Sigmoid colon (tissue), 7 donors: ENCODE results near the gene TEDC1. TPM values are rescaled to one million over a fixed set of nuclear protein-coding genes. Genes with fewer than 3 reads are reported as not detected.

Experiments
- DNase-seq: peaks from one replicate; pipeline ENCODE4 v3.0.0-alpha.2; 2019
- H3K27ac ChIP-seq, 4 donors: fragments of 200-600 bp; sonication (generic); one replicate each; pipeline ENCODE4 v1.5.1; 2016 to 2019; ENCODE audit warnings: mild to moderate bottlenecking in 1 of 4
- H3K27me3 ChIP-seq, 3 donors: fragments of 200-600 bp; sonication (generic); one replicate each; pipeline ENCODE4 v1.5.1; 2019; ENCODE audit warnings: mild to moderate bottlenecking in 1 of 3
- H3K36me3 ChIP-seq, 4 donors: fragments of 200-600 bp; sonication (generic); one replicate each; pipeline ENCODE4 v1.5.1; 2016 to 2019
- H3K4me1 ChIP-seq, 4 donors: fragments of 200-600 bp; sonication (generic); one replicate each; pipeline ENCODE4 v1.5.1; 2017 to 2019
- H3K4me3 ChIP-seq, 4 donors: fragments of 200-600 bp; sonication (generic); one replicate each; pipeline ENCODE4 v1.5.1; 2017 to 2019; ENCODE audit warnings: mild to moderate bottlenecking in 2 of 4, moderate library complexity in 1 of 4
- H3K9me3 ChIP-seq, 4 donors: fragments of 200-600 bp in 3 of 4; sonication (generic) in 3 of 4; one replicate each; pipeline versions ENCODE4 v1.5.1 to v1.6.1; 2013 to 2019
- CTCF ChIP-seq, 4 experiments: fragments of 450-650 bp in 3 of 4; fragments of 200-600 bp in 1 of 4; IDR thresholded peaks; one replicate each; pipeline ENCODE4 v1.5.1; 2016 to 2019; ENCODE audit warnings: antibody characterized with exemption in 4 of 4, mild to moderate bottlenecking in 3 of 4, moderate library complexity in 2 of 4
- EP300 ChIP-seq, 4 donors: sonication (generic); formaldehyde crosslinking; IDR thresholded peaks; one replicate each; pipeline ENCODE4 v1.6.1; 2017; ENCODE audit warnings: antibody characterized with exemption in 4 of 4
- POLR2A ChIP-seq, 2 donors: fragments of 450-650 bp; IDR thresholded peaks; one replicate each; pipeline ENCODE4 v1.6.1; 2016; ENCODE audit warnings: antibody characterized with exemption in 2 of 2, mild to moderate bottlenecking in 2 of 2, moderate library complexity in 2 of 2
- POLR2AphosphoS5 ChIP-seq, 4 donors: sonication (generic); formaldehyde crosslinking; IDR thresholded peaks; one replicate each; pipeline ENCODE4 v1.6.1; 2017; ENCODE audit warnings: antibody characterized with exemption in 4 of 4
- WGBS, 2 donors: extraction: QIAGEN DNeasy Blood & Tissue Kit; methylation state at CpG; one replicate each; pipeline ENCODE4 v1.1.7; 2013; 5-methylcytosine and 5-hydroxymethylcytosine counted together
- intact Hi-C: fragments of 100-400 bp; cut with DNase I; formaldehyde crosslinking; loops from one replicate; pipeline ENCODE4 v1.15.1; 2023
- polyA plus RNA-seq, 3 donors: library from polyadenylated mRNA; stranded (reverse); fragments of 200-250 nt; gene quantifications; one replicate each; pipeline ENCODE4 v1.2.3, GENCODE V29; 2013
- total RNA-seq, 4 donors: library from RNA; depleted of rRNA; stranded (reverse); fragments of >200 nt; gene quantifications; one replicate each; pipeline ENCODE4 v1.1.0, GENCODE V29; 2016
- donor health status: healthy with polysubstance abuse.
- donor health status: Bipolar disorder and iron deficiency.
- donor health status: healthy.

Gene TEDC1
- total and polyA plus RNA-seq, 7 donors = 0.16 to 36.0 (median 5.2) TPM

GRCh38 chr14:105505101-105505500 lies 14.1 kb downstream of the TEDC1 start:
- Histone ChIP-seq H3K4me1 (no peaks in the 10 kb centered on the region), H3K27me3 (peaks cover 0 to 15% (median 0%) of the 10 kb centered on the region in 3 donors), H3K36me3 (no peaks in the 10 kb centered on the region), H3K9me3 (no peaks in the 10 kb centered on the region), H3K4me3 (no peak overlapping the region), H3K27ac (no peak overlapping the region)
- TF ChIP-seq POLR2A (IDR thresholded peaks at IDR 0.05) = no peak
- TF ChIP-seq CTCF (IDR thresholded peaks at IDR 0.05) = no peak
- no peak for TF ChIP-seq EP300 (IDR thresholded peaks at IDR 0.05)
- TF ChIP-seq POLR2AphosphoS5 (IDR thresholded peaks at IDR 0.05) = no peak
- intact Hi-C loops = no loop called here
- DNase-seq = peak; percentile 42
- 92 to 93% methylated on average over 16 of the region's 16 CpGs for WGBS, 2 donors

GRCh38 chr14:105507247-105507646 lies 16.2 kb downstream of the TEDC1 start:
- H3K4me1 ChIP-seq = no peaks in the 10 kb centered on the region
- intact Hi-C loops = no loop called here
- TF ChIP-seq EP300 (IDR thresholded peaks at IDR 0.05) (no peak), CTCF (IDR thresholded peaks at IDR 0.05) (no peak), POLR2A (IDR thresholded peaks at IDR 0.05) (no peak), POLR2AphosphoS5 (IDR thresholded peaks at IDR 0.05) (no peak)
- H3K36me3 ChIP-seq = no peaks in the 10 kb centered on the region
- H3K4me3 ChIP-seq = no peak overlapping the region
- H3K27me3 ChIP-seq = peaks cover 0 to 25% (median 4%) of the 10 kb centered on the region in 3 donors
- H3K27ac ChIP-seq = no peak overlapping the region
- H3K9me3 ChIP-seq = no peaks in the 10 kb centered on the region
- DNase-seq = peak; percentile 46
- WGBS, 2 donors = 71 to 78% methylated on average over 17 of the region's 17 CpGs

GRCh38 chr14:105508069-105508468 lies 17.0 kb downstream of the TEDC1 start:
- no peak overlapping the region for H3K27ac ChIP-seq
- H3K4me1 ChIP-seq = no peaks in the 10 kb centered on the region
- H3K9me3 ChIP-seq = no peaks in the 10 kb centered on the region
- 81 to 86% methylated on average over 16 of the region's 16 CpGs for WGBS, 2 donors
- no peak for TF ChIP-seq POLR2A (IDR thresholded peaks at IDR 0.05)
- no peak for TF ChIP-seq EP300 (IDR thresholded peaks at IDR 0.05)
- TF ChIP-seq CTCF (IDR thresholded peaks at IDR 0.05) = no peak
- peaks cover 0 to 33% (median 10%) of the 10 kb centered on the region in 3 donors for H3K27me3 ChIP-seq
- intact Hi-C loops = no loop called here
- peak; percentile 48 for DNase-seq
- H3K4me3 ChIP-seq = no peak overlapping the region
- no peaks in the 10 kb centered on the region for H3K36me3 ChIP-seq

- TF ChIP-seq POLR2AphosphoS5 (IDR thresholded peaks at IDR 0.05) (no peak), POLR2A (IDR thresholded peaks at IDR 0.05) (no peak), EP300 (IDR thresholded peaks at IDR 0.05) (no peak), CTCF (IDR thresholded peaks at IDR 0.05) (no peak)
- H3K36me3 ChIP-seq = no peaks in the 10 kb centered on the region
- H3K27ac ChIP-seq = no peak overlapping the region
- intact Hi-C loops = no loop called here
- H3K4me1 ChIP-seq = no peaks in the 10 kb centered on the region
- H3K27me3 ChIP-seq = peaks cover 0 to 37% (median 10%) of the 10 kb centered on the region in 3 donors
- DNase-seq = peak; percentile 37
- 90 to 92% methylated on average over 12 of the region's 12 CpGs for WGBS, 2 donors
- no peaks in the 10 kb centered on the region for H3K9me3 ChIP-seq
- no peak overlapping the region for H3K4me3 ChIP-seq
Observed at GRCh38 chr14:105508601-105509000, 17.6 kb downstream of the TEDC1 start.

- no peak overlapping the region for H3K4me3 ChIP-seq
- TF ChIP-seq EP300 (IDR thresholded peaks at IDR 0.05) = no peak
- TF ChIP-seq CTCF (IDR thresholded peaks at IDR 0.05) = no peak
- no peak for TF ChIP-seq POLR2AphosphoS5 (IDR thresholded peaks at IDR 0.05)
- TF ChIP-seq POLR2A (IDR thresholded peaks at IDR 0.05) = no peak
- H3K27ac ChIP-seq = no peak overlapping the region
- H3K27me3 ChIP-seq = peaks cover 0 to 13% (median 6%) of the 10 kb centered on the region in 3 donors
- intact Hi-C loops = no loop called here
- no peaks in the 10 kb centered on the region for H3K9me3 ChIP-seq
- no peak for DNase-seq
- H3K36me3 ChIP-seq = no peaks in the 10 kb centered on the region
- H3K4me1 ChIP-seq = no peaks in the 10 kb centered on the region
- 57 to 60% methylated on average over 5 of the region's 5 CpGs for WGBS, 2 donors
Observed at GRCh38 chr14:105517096-105517495, 26.1 kb downstream of the TEDC1 start.
